CD4-positive, alpha-beta T cell treated with Interleukin-12 subunit alpha and Interleukin-12 subunit beta, for 1 hour (primary cell): ENCODE results near the gene KCNMA1.

ENCODE experiments used
- DNase-seq: peaks from one replicate; pipeline ENCODE4 v3.0.0-alpha.2; 2020

Gene KCNMA1

GRCh38 chr10:77252380-77253146, 385.0 kb downstream of the KCNMA1 start:
- no peak for DNase-seq

DNA sequence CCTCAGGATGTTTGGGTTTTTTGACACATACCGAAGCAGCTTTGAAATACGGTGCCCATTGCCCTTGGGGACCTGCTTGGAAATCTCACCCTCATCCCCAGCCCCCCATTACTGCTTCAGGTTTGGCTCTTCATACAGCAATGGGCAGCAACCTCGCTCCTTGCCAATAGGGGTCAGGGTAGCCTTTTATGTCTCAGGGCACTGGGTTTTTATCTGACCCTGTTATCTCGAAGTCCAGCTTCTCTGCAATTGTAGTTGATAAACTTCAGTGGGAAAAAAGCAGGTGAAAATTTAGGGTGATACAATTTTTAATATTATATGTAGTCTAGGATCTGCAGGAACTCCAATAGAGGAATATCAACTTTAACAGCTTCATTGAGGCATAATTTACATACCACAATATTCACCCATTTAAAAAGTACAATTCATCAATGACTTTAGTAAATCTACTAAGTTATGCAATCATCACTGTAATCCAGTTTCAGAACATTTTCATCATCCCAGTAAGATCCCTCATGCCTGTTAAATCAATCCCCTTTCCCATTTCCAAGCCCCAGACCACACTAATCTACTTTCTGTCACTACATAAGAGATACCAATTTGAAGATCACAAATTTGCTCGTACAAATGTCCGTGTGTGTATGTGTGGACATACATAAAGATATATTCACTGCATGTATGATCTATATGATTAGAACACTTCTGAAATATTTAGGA, 386.2 kb downstream of the KCNMA1 start:
- DNase-seq: no peak

DNA sequence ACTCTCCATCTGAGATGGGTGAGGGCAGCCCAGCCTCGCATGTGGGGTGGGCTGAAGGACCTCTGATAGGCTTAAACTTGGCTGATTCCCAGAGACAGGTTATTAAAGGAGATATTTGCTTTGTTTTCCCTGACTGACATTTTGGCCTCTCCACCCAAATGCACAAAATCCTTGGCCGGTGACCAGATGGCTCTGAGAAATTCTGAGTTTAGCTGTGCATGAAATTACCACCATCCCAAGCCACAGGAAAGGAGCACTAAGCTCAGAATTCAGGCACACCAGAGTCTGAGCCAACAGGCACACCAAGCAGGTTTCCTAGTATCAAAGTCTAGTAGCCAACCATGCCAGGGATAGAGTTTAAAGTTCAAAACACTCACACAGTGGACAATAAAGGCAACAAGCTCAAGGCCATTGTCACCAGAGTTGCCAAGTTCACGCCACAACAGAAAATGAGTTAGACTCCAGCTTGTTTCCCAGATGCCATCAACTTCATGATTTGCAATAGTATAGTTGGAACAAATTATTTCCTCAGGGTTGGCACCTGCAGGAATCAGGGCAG, 387.6 kb downstream of the KCNMA1 start:
- no peak for DNase-seq

DNA sequence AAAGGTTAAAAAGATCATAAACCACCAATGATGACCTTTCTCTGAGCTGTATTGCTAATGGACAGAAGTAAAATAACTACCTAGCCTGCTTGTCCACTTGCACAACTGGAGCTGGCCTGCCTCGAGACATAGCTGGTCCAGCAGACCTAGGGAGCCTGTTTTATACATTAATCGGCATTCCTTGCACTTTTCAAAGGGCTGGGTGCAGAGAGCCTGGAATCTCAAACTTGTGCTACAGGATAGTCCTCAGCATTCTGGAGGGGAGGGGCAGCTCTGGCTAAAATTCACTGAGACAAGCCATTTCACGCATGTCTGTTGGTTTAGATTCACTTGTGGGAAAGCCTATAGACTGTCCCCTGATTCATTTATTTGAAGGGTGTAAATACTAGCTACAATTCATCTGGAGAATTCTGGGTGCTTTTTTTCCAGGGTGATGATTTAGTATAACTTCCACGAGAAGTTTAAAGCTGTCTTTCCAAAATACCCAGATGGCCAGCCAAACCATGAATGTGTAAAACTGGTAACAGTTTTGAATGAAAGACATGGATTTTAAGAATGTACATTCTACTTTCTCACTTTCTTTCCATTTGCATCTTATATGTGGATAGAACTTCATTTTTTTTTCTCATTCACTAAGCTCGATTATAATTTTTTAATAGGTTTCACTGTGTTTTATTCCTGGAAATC, 389.4 kb downstream of the KCNMA1 start:
- DNase-seq: no peak

DNA sequence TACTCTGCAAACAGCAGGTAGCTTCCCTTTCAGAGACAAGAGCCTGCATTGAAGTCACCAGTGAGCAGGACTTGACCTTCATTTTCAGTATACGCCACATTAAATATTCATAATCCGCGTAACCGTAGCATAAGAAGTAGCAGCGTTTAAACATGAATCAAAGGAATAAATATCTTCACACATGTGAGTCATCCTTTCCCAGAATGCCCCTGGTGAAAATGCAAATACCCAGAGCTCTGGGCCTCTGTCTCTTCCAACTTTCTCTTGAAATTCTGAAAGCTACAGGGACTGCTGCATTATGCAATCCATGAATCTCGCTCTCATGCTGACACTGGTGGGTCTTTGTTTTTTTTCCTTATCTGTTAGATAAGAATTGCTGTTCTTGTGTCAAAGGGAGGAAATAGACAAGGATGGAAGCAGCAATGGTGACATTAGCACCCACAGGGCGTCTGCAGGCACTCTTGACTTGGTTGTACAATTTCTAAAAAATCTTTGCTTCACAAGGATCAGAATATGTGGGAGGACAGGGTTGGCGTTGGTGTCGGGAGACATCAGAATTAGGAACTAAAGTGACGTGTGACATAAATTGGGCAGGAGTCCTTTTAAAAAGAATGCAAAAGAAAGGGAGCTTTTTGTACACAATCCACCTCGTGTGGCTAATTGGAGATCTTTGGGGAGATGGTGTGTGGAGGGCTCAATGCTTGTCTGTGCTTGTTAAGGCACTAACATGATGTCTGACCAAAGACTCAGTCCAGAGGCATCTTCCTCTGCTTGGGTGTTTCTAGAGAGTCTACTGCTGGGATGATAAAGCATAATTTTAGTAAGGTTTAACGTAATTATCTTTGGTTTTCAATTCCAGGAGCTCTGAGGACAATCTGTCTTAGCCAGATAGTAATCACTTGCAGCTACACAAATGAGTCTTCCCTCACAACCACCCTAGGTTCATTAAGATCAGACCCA, 390.3 kb downstream of the KCNMA1 start:
- DNase-seq: no peak

DNA sequence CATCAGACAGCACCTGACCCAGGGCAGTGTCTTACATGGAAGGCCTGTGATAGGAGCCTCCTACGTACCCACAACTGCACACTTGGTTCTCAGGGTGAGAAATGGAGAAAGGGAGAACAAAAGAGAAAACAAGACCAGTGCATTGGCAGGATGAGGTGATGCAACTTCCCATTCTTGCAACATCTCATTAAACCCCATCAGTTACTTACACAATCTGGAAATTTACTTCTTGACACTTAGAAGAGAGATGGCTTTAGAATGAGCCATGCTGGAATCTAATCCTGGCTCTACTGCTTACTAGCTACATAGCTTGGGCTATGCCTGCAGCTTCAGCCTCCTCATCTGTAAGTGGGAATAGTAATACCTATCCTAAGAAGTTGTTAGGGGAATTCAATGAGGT, 391.7 kb downstream of the KCNMA1 start:
- DNase-seq: no peak

GRCh38 chr10:77244746-77245145, 392.9 kb downstream of the KCNMA1 start:
- no peak for DNase-seq

DNA sequence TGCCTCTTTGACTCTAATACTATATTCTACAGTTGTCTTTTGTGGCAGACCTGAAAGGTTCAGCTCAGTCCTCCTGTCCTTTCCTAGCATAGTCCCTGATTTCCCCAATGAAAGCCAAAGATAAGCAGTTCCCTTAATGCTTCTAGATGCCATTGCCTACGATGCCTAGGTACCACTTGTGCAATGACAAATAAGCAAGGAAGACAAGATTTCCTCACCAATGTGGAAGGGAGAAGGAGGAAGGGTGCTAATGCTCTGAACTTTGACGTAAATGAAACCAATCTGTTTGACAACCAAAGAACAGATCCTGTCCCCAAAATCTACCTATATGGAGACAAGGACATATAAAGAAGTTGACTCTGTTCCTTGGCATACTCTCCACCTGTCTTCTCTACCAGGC, 393.3 kb downstream of the KCNMA1 start:
- DNase-seq: no peak

DNA sequence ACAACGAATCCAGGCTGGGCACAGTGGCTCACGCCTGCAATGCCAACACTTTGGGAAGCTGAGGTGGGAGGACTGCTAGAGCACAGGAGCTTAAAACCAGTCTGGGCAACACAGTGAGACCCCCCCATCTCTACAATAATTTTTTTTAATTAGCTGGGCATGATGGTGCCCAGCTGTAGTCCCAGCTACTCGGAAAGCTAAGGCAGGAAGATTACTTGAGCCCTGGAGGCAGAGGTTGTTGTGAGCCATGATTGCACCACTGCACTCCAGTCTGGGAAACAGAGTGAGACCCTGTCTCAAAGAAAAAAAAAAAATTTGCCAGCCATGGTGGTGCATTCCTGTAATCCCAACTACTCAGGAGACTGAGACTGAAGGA, 396.3 kb downstream of the KCNMA1 start:
- no peak for DNase-seq

GRCh38 chr10:77240706-77241349, 396.8 kb downstream of the KCNMA1 start:
- no peak for DNase-seq

DNA sequence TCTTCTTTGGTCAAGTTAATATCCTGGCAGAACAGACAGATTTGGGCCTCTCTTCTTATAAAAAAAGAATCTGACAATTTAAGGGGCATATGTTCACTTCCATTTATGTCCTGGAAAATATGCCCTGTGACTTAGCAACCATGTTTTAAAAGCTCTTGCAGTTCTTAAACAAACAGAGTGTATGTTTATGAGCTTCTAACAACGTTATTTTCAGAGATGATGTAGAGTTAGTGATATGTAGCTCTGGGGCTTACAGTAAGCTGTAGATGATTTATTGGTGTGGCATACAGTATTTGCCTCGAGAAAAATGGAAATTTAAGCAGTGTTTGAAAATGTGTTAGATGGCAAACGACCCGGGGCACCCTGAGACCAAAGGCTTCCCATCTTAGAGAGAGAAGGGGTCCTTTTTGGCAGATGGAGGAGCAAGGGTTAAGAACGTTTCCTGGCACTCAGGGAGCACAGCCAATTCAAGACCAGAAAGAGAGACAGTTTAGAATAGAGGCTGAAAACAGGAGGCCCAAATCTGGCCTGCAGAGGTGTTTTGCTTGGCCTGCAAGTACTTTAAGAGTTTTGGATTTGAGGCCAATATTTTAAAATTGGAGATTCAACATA, 397.5 kb downstream of the KCNMA1 start:
- DNase-seq: no peak

- DNase-seq: no peak
These were observed 400.5 kb downstream of the KCNMA1 start for GRCh38 chr10:77237120-77237519.

DNA sequence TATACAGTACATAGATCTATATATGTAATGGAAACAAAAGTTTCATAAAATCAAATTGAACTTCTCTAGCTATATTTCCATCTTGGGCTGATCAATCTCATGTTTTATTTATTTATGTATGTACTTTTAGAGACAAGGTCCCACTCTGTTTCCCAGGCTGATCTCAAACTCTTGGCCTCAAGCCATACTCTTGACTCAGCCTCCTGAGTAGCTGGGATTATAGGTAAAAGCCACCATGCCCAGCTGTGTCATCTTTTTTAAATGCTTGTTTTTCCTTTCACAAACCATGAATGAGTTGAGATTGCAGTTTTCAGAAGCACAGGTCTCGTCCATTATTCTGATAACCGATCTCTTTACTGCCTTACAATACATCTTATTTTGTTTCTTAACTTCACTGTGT, 400.9 kb downstream of the KCNMA1 start:
- DNase-seq: no peak

DNA sequence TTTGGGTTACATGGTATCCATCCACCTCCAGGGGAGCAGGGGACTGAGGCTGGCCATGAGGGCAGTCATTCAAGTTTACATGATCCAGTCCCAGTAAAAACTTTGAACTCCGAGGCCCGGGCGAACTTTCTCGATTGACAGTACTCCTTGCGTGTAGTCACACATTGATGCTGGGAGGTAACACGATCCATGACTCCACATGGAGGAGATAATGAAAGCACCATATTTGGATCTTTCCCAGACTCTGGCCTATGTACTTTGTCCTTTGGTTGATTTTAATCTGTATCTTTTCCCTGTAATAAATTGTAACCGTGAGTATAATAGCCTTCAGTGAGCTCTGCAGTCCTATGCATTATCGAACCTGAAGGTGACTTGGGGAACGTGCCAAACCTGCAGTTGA, 401.6 kb downstream of the KCNMA1 start:
- no peak for DNase-seq

GRCh38 chr10:77234599-77234998, 403.0 kb downstream of the KCNMA1 start:
- DNase-seq: no peak

- no peak for DNase-seq
These were observed 404.1 kb downstream of the KCNMA1 start for GRCh38 chr10:77233466-77233865.

DNA sequence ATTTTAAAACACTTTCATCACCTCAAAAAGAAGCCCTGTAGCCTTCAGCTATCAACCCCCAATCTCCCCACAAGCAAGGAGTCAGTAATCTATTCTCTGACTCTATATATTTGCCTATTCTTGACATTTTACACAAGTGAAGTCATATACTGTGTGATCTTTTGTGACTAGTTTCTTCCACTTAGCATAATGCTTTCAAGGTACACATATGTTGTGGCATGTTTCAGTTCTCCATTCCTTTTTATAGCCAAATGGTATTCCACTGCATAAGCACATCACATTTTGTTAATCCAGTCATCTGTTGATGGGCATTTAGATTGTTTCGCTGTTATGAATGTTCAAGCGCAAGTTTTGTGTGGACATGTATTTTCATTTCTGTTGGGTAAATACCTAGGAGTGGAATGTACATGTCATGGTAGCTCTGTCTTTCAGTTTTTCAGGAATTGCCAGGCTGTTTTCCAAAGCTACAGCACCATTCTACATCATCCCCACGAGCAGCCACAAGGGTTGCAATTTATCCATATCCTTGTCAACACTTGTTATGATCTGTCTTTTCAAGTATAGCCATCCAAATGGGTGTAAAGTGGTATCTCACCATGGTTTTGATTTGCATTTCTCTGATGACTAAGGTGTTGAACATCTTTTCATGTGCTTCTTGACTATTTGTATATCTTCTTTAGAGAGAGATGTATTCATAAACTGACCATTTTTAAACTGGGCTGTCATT, 405.6 kb downstream of the KCNMA1 start:
- DNase-seq: no peak

- no peak for DNase-seq
These were observed 406.2 kb downstream of the KCNMA1 start for GRCh38 chr10:77231375-77231774.

GRCh38 chr10:77230194-77230593, 407.4 kb downstream of the KCNMA1 start:
- DNase-seq: no peak

DNA sequence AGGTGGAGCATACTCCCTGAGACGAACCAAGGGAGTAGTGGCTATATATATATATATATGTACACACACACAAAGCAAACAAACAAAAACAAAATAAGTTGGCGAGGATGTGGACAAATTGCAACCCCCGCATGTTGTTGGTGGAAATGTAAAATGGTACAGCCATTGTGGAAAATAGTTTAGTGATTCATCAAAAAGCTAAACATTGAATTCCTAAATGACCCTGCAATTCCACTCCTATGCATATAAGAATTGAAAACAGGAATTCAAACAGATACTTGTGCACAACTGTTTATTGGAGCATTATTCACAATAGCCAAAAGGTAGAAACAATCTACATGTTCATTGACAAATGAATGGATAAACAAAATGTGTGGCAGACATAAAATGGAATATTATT, 407.9 kb downstream of the KCNMA1 start:
- DNase-seq: no peak

- no peak for DNase-seq
These were observed 409.0 kb downstream of the KCNMA1 start for GRCh38 chr10:77228559-77228958.
